ENCODE measurements around the gene ENDOU. TPM values are rescaled to one million over a fixed set of nuclear protein-coding genes. Genes with fewer than 3 reads are reported as not detected.

ENDOU gene
- total and polyA plus RNA-seq, 2 donors (not counting 1 experiment from before 2014, with no cell fraction given) = 0.09 to 0.17 TPM

GRCh38 chr12:47746523-47746922 lies 21.2 kb upstream of the ENDOU start:
- Histone ChIP-seq H3K4me1 (ENCODE audit: control insufficient read depth, extremely low read depth, insufficient read depth, low read length) (no peaks in the 10 kb centered on the region), H3K79me2 (ENCODE audit: control insufficient read depth, insufficient read depth, low read length) (no peaks in the 10 kb centered on the region), H3K9ac (ENCODE audit: insufficient read depth, low read length) (no peak overlapping the region), H2AFZ (ENCODE audit: low read length) (no peak overlapping the region), H3K36me3 (ENCODE audit: control insufficient read depth, insufficient read depth, low read length) (no peaks in the 10 kb centered on the region), H3K27ac (ENCODE audit: insufficient read depth, low read length) (no peak overlapping the region), H3K4me3 (replicated peaks in 1 of 4; ENCODE audit: control extremely low read depth in 1 of 4, insufficient read depth in 1 of 4, low read depth in 3 of 4, low read length in 4 of 4) (no peak overlapping the region), H4K20me1 (ENCODE audit: control insufficient read depth, extremely low read depth, insufficient read depth, low read length) (no peaks in the 10 kb centered on the region), H3K27me3 (ENCODE audit: control insufficient read depth, insufficient read depth, low read length) (peaks cover 5% of the 10 kb centered on the region), H3K9me3 (ENCODE audit: control insufficient read depth, insufficient read depth, low read depth, low read length) (no peaks in the 10 kb centered on the region), H3K4me2 (ENCODE audit: extremely low read depth, insufficient read depth, low read length) (no peak overlapping the region)
- TF ChIP-seq EZH2 (IDR thresholded peaks at IDR 0.05; ENCODE audit: low read length, missing control alignments) = no peak
- TF ChIP-seq, protein P1, sequence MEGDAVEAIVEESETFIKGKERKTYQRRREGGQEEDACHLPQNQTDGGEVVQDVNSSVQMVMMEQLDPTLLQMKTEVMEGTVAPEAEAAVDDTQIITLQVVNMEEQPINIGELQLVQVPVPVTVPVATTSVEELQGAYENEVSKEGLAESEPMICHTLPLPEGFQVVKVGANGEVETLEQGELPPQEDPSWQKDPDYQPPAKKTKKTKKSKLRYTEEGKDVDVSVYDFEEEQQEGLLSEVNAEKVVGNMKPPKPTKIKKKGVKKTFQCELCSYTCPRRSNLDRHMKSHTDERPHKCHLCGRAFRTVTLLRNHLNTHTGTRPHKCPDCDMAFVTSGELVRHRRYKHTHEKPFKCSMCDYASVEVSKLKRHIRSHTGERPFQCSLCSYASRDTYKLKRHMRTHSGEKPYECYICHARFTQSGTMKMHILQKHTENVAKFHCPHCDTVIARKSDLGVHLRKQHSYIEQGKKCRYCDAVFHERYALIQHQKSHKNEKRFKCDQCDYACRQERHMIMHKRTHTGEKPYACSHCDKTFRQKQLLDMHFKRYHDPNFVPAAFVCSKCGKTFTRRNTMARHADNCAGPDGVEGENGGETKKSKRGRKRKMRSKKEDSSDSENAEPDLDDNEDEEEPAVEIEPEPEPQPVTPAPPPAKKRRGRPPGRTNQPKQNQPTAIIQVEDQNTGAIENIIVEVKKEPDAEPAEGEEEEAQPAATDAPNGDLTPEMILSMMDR (conservative IDR thresholded peaks at IDR 0.05 in 1 of 2, IDR thresholded peaks at IDR 0.05 in 1 of 2; ENCODE audit: low read depth in 1 of 2, low read length in 2 of 2) = no peak
- no peak for DNase-seq (ENCODE audit: low read depth in 2 of 2)

DNA sequence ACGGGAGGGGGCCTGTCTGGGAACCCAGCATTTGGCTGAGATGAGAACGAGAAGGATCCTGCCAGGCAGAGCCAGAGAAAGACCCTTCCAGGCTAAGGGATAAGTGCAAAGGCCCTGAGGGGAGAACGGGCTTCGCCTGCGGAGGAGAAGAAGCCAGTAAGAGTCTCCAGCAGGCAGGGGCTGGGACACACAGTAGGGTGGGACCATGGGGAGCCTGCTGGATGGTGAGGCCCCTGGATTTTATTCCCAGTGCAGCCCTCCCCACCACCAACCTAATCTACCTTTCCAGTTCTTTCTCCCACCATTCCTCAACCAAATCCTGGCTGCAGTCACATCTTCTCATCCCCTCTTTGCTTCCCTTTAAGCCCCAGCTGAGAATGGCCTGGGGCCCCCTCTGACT lies 20.8 kb upstream of the ENDOU start:
- Histone ChIP-seq H2AFZ (ENCODE audit: low read length) (no peak overlapping the region), H3K36me3 (ENCODE audit: control insufficient read depth, insufficient read depth, low read length) (no peaks in the 10 kb centered on the region), H4K20me1 (ENCODE audit: control insufficient read depth, extremely low read depth, insufficient read depth, low read length) (no peaks in the 10 kb centered on the region), H3K79me2 (ENCODE audit: control insufficient read depth, insufficient read depth, low read length) (no peaks in the 10 kb centered on the region), H3K4me3 (replicated peaks in 1 of 4; ENCODE audit: control extremely low read depth in 1 of 4, insufficient read depth in 1 of 4, low read depth in 3 of 4, low read length in 4 of 4) (no peak overlapping the region), H3K9me3 (ENCODE audit: control insufficient read depth, insufficient read depth, low read depth, low read length) (no peaks in the 10 kb centered on the region), H3K4me1 (ENCODE audit: control insufficient read depth, extremely low read depth, insufficient read depth, low read length) (no peaks in the 10 kb centered on the region), H3K4me2 (ENCODE audit: extremely low read depth, insufficient read depth, low read length) (no peak overlapping the region), H3K9ac (ENCODE audit: insufficient read depth, low read length) (no peak overlapping the region), H3K27ac (ENCODE audit: insufficient read depth, low read length) (no peak overlapping the region), H3K27me3 (ENCODE audit: control insufficient read depth, insufficient read depth, low read length) (peaks cover 5% of the 10 kb centered on the region)
- TF ChIP-seq, protein P1 (conservative IDR thresholded peaks at IDR 0.05 in 1 of 2, IDR thresholded peaks at IDR 0.05 in 1 of 2; ENCODE audit: low read depth in 1 of 2, low read length in 2 of 2) = no peak
- no peak for TF ChIP-seq EZH2 (IDR thresholded peaks at IDR 0.05; ENCODE audit: low read length, missing control alignments)
- no peak for DNase-seq (ENCODE audit: low read depth in 2 of 2)

- TF ChIP-seq EZH2 (IDR thresholded peaks at IDR 0.05; ENCODE audit: low read length, missing control alignments) = peak; percentile 18
- TF ChIP-seq, protein P1 (conservative IDR thresholded peaks at IDR 0.05 in 1 of 2, IDR thresholded peaks at IDR 0.05 in 1 of 2; ENCODE audit: low read depth in 1 of 2, low read length in 2 of 2) = no peak
- H3K27me3 ChIP-seq (ENCODE audit: control insufficient read depth, insufficient read depth, low read length) = peaks cover 5% of the 10 kb centered on the region
- no peak for DNase-seq (ENCODE audit: low read depth in 2 of 2)
Measured at GRCh38 chr12:47745485-47746041, 20.3 kb upstream of the ENDOU start.

More at GRCh38 chr12:47745485-47746041, 20.3 kb upstream of the ENDOU start:
- Histone ChIP-seq H3K4me3 (replicated peaks in 1 of 4; ENCODE audit: control extremely low read depth in 1 of 4, insufficient read depth in 1 of 4, low read depth in 3 of 4, low read length in 4 of 4) (no peak overlapping the region), H3K79me2 (ENCODE audit: control insufficient read depth, insufficient read depth, low read length) (no peaks in the 10 kb centered on the region), H4K20me1 (ENCODE audit: control insufficient read depth, extremely low read depth, insufficient read depth, low read length) (no peaks in the 10 kb centered on the region), H2AFZ (ENCODE audit: low read length) (no peak overlapping the region), H3K9me3 (ENCODE audit: control insufficient read depth, insufficient read depth, low read depth, low read length) (no peaks in the 10 kb centered on the region), H3K4me2 (ENCODE audit: extremely low read depth, insufficient read depth, low read length) (no peak overlapping the region), H3K27ac (ENCODE audit: insufficient read depth, low read length) (no peak overlapping the region), H3K9ac (ENCODE audit: insufficient read depth, low read length) (no peak overlapping the region), H3K36me3 (ENCODE audit: control insufficient read depth, insufficient read depth, low read length) (no peaks in the 10 kb centered on the region), H3K4me1 (ENCODE audit: control insufficient read depth, extremely low read depth, insufficient read depth, low read length) (no peaks in the 10 kb centered on the region)
